OCI-M1 (cell line): ENCODE data around the gene TBK1.
"Not testable (repeated sequence)": the region's sequence is repeated elsewhere in the genome, so short reads cannot be mapped to it uniquely, and the experiment has no call there.

Experiments used
- DNase-seq: peaks from one replicate; lab custom pipeline; 2025; lab: John Stamatoyannopoulos, UW

Gene TBK1

DNA sequence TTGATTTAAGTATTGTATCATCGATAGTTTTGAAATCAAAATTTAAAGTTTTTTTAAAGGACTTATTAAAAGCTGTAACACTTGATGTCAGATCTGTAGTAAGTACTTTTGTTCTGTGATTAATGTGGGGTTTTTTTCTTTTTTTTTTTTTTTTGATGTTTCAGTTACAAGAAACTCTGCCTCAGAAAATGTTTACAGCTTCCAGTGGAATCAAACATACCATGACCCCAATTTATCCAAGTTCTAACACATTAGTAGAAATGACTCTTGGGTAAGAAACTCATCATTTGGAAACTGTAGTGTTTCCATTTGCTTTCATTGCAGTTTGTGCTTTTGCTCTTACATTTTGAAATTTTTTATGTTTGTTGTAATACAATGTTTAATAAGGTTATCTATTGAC is 45.6 kb downstream of the TBK1 start:
- DNase-seq, result no peak

DNA sequence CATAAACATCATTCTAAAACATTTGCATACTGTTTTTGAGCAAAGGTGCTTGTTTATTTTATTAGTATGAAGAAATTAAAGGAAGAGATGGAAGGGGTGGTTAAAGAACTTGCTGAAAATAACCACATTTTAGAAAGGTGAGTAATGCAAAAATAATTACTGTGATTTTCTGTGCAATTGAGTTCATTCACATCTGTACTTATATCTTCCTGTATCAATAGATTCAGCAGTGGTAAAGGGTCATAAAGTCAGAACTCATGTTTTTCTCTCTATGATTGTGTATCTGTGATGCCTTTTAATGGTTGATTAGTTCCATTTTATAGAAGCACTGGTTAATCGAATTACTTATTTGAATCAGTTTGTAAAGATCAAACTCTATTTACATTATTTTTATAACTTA is 46.0 kb downstream of the TBK1 start:
- no peak for DNase-seq

DNA sequence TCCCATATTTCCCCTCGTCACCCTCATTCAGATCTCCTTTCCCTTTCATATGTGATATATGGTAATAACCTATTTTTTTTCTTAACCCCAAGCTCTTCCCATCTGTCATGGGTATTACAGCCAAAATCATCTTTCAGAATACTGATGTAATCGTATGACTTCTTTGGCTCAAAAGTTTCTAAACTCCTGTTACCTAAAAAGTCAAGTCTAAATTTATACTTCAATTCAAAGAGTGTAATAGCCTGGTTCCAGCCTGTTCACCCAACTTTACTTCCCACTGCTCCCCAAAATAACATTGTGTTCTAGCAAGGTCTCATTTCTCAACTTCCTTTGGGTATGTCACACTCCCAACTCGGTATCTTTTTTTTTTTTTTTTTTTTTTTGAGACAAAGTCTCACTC is 48.5 kb downstream of the TBK1 start:
- no peak for DNase-seq

DNA sequence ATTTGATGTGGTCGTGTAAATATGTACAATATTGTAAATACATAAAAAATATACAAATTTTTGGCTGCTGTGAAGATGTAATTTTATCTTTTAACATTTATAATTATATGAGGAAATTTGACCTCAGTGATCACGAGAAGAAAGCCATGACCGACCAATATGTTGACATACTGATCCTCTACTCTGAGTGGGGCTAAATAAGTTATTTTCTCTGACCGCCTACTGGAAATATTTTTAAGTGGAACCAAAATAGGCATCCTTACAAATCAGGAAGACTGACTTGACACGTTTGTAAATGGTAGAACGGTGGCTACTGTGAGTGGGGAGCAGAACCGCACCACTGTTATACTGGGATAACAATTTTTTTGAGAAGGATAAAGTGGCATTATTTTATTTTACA is 49.6 kb downstream of the TBK1 start:
- no peak for DNase-seq

DNA sequence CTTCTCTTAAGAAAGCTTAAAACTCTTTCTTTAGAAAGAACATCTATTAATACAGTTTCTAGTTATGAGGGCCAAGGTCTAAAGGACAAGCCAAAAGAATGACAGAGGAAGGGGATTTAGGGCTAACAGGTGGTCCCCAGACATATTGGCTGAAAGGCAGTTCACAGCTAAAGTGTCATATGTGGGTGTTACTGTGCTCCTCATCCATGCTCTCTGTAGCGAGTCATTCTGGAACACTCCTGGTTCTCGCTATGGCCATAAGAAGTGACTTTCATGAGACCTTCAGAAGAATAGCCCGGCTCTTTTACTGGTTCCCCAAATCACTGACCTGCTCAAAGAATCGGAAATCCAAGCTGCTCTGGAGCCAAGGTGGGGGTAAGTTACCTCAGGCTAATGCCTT is 55.0 kb downstream of the TBK1 start:
- DNase-seq, result no peak

DNA sequence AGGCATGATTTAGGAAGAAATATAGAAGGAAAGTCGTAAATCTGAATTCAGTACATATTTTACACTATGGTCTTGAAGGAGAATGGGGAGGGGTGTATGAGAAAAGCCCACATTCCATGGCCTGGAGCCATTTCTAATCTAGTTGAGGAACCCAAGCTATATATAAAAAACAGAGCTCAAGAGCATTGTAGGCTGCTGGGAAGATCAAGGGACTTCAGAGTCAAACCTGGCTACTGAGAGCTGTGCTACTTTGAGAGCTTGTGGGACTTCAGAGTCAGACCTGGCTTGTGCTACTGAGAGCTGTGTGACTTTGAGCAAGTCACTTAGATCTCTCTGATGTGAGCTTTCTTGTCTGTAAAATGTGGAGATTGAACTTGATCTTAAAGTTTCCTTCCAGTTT is 58.7 kb downstream of the TBK1 start:
- no peak for DNase-seq

DNA sequence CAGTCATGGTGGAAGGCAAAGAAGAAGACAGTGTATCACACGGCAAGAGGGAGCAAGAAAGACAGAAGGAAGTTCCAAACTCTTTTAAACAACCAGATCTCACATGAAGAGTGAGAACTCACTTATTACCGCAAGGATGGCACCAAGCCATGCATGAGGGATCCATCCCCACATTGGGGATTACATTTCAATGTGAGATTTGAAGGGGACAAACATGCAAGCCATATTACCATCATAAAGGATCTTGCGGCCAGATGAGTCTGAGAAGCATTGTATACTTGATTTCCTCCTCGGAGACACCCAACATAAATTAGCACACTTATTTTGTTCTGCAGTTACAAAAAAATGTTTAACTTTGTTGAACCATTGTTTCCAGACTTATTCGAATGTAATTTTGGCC is 66.5 kb downstream of the TBK1 start:
- no peak for DNase-seq

DNA sequence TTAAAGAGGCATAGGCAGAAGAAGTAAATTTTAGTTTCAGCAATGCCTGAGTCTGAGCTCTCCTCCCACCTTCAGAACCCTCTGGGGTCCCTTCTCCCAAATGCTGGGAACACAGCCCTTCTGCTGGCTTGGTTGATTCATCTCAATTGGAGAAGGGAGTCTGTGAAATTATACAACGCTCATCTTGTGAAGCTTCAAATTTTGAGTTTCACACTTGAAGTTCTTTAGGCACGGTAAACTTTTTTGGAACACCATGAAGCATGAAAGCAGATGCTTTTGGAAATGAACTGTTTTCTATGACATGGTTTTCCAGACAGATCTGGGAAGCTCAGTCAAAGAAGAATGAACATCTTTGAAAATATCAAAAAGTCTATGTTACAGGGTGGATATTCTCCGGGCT is 69.9 kb downstream of the TBK1 start:
- no peak for DNase-seq

DNA sequence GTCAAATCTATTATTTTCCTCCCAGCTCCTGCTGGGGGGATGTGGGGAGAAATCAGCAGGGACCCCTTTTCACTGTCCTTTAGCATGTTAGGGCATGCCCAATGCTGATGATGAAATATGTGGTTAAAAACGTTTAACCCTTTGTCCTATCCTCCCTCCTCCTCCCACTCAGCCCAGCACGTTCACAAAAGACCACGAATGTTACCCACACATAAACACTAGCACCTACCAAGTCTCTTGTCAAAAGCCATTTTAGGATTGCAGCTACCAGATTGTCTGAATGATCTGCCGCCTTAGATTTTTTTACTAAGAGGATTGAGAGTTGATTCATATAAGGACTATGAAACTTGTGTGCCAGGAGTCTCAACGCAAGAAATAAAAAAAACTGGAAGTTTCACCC is 70.4 kb downstream of the TBK1 start:
- peak; percentile 69 for DNase-seq

DNA sequence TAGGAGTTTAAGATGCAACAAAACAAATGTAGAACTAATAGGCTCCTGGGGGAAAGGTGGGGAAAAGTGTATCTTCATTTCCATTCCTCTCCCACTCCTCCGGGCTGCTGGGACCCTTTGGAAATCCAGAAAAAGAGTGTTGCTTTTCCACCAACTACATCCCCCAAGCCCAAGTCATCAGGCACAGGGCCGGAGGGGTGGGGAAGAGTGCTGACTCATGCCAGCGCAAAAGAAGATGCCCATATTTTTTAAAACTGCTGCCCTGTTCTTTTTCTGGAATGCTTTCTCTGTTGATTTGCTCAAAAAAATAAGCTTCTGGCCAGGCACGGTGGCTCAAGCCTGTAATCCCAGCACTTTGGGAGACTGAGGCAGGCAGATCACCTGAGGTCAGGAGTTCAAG is 70.9 kb downstream of the TBK1 start:
- no peak for DNase-seq

DNA sequence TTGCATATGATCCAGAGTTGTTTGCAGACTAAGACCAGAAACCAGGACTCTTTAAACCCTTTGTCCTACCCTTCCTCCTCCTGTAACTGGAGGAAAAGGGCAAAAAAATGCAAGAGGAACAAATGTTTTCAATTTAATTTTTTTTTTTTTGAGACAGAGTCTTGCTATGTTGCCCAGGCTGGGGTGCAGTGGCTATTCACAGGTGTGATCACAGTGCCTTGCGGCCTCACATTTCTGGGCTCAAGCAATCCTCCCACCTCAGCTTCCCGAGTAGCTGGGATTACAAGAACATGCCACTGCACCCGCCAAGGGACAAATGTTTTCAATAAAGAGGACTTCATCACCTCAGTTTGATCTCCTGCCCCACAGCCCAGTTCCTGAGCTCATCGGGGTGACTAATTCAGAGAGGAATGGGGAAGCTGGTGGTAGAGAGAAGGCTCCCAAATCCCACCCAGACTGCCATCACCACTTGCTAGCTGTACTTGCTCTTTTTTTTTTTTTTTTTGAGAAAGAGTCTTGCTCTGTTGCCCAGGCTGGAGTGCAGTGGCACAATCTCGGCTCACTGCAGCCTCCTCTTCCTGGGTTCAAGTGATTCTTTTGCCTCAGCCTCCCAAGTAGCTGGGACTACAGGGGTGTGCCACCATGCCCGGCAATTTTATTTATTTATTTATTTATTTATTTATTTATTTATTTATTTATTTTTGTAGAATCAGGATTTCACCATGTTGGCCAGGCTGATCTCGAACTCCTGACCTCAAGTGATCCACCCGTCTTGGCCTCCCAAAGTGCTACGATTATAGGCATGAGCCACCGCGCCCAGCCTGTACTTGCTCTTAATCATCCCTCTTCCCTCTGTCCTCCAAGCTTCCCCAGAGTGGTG is 71.9 kb downstream of the TBK1 start:
- not testable (repeated sequence) for DNase-seq

DNA sequence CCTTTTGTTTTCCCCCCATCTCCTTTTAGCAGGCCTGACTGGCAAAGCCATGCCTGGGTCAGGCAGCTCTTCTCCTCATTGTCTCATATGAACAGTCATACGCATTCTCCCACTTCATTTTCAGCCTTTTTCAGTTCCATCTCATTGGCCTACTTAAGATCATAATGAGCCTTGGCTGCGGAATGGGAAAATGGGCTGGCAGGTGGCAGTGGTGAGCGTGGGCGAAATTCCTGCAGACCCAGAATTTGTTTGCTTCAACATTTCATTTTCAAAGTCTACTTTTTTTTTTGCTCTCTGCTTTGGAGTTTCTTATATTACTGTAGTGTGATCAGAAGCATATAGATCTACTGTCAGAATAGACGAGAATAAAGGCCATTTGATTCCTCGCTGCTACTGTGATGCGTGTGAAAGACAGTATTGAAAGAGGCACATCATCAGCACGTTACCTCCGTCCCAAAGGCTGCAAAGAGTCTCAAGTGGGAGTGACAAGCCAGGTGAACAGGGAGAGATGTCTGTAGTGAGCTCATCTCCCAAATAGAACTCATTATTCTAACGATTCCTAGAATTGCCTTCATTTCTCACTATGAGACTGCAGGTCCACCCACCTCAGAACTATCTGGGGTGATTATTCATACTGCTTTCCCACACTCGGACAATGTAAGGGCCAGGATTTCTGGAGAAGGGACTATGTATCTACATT is 73.7 kb downstream of the TBK1 start:
- no peak for DNase-seq

DNA sequence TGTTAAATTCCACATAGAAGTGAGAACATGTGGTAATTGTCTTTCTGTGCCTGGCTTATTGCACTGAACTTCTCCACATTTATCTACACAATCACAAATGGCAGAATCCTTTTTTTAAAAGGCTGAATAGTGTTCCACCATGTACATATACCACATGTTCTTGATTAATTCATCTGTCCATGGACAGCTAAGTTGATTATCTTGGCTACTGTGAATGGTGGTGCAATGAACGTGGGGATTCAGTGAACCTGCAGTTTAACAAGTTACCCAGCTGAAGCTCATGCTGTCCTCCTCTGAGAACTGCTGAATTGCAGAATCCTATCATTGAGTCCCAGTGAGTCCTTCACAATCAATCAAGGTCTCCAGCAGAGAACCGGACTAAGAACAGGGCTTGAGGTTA is 74.9 kb downstream of the TBK1 start:
- DNase-seq, result no peak

DNA sequence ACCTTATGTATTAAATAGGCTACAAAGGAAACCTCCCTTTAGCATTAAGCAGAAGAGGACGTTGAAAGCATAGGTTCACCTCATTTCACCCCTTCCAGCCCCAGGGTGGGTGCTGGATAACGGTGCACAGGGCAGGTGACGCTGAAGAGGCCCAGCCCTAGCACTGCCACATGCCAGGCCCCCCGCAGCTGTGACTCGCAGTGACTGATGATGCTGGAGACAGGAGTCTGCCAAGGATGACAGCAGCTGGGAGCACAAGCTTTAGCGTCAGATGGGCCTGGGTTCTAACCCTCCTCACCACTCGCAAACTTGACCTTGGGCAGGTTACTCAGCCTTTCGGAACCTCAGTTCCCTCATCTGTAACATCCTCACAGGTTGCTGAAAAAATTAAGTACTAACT is 76.7 kb downstream of the TBK1 start:
- DNase-seq, result no peak

DNA sequence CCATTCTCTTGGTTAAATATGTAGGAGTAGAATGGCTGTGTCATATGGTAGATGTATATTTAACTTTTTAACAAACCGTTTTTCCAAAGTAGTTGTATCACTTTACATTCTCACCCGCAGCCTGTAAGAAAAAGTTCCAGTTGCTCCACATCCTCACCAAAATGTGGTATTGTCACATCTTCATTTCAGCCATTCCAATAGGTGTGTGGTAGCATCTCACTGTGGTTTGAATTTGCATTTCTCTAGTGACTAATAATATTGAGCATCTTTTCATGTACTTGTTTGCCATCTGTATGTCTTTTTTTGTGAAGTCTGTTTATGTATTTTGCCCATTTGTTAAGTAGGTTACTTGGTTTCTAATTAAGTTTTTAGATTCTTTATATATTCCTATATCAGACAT is 78.6 kb downstream of the TBK1 start:
- no peak for DNase-seq

DNA sequence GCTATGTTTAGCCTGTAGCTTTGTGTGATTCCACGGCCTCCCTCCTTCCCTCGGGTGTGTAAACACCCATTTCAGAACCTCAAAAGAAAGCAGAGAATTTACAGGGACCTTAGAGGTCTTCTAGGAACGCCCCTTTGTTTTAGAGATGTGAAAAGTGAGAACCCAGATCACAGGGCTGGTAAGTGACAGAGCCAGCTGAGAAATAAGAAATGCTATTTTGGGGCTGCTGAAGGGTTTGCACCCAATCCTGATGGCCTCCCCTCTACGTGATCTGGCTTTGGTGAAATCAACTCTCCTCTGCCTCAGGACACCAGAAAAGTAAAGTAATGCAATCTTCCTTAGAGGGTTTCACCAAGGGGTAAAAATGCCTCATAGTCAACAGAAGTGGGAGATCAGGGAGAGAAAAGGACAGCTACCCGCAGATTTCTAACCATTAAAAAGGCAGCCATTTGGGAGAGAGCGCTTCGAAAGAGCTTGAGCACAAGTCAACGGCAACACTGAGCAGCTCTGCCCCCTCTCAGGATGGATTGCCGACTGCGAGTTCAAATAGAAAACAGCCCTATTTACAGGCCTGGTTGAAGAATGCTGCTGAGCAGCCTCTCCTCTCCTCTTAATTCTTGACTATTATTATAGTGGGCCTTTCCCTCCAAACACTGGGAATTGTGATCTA is 79.9 kb downstream of the TBK1 start:
- DNase-seq, result no peak

DNA sequence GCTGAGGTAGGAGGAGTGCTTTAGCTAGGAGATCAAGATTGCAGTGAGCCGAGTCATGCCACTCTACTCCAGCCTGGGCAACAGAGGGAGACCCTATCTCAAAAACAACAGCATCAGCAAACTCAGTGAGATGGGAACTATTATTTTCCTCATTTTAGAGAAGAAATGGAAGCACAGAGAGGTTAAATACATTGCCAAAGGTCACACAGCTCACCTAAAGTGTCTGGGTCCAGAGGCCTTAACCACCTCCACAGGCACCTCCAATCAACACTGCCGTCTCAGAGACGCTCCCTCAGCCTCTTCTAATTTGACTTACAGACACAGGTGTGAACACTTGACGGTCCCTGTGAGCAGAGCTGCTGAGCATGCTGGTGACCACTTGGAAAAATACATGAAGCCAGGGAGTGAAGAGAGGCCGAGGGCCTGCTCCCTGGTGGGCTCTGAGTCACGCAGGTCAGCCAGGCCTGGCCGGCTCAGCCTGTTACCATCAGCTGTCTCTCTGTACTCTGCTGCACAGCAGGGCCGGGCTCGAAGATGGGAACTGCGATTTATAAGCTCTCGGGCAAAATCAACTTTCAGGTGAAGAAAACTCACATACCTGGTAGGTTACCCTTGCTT is 80.9 kb downstream of the TBK1 start:
- DNase-seq, result no peak

DNA sequence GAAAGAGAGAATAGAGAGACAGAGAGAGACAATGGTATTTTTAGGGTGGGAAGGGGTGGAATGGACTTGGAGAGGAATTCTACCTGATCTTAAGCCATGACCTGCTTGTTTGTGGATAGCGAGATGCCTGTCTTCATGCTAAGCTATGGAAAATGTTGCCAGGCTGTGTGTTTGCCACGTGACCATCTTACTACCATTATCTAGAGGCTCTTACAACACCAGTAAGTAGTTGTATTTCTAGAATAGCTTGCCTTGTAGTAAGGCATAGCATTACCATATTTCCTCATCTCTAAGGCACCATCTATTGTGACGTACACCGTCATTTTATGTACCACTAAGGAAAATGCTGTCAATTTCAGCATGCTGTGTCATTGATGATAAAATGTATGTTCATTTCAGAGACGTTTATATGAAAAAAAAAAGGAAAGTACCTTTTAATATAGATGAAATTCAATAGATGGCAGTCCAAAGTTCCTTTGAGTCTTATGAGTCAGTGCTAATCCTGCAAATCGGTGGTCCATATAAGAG is 82.8 kb downstream of the TBK1 start:
- no peak for DNase-seq

DNA sequence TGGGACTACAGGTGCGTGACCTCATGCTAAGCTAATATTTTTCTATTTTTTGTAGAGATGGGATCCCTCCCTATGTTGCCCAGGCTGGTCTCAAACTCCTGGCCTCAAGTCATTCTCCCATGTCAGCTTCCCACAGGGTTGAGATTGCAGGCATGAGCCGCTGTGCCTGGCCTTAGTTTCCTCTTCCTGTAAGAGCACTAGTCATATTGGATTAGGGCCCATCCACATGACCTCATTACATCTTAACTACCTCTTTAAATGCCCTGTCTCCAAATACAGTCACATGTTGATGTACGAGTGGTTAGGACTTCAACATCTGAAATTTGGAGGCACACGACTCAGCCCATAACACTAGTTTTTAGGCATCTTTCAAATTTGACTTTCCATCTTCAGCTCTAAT is 86.2 kb downstream of the TBK1 start:
- DNase-seq, result no peak

DNA sequence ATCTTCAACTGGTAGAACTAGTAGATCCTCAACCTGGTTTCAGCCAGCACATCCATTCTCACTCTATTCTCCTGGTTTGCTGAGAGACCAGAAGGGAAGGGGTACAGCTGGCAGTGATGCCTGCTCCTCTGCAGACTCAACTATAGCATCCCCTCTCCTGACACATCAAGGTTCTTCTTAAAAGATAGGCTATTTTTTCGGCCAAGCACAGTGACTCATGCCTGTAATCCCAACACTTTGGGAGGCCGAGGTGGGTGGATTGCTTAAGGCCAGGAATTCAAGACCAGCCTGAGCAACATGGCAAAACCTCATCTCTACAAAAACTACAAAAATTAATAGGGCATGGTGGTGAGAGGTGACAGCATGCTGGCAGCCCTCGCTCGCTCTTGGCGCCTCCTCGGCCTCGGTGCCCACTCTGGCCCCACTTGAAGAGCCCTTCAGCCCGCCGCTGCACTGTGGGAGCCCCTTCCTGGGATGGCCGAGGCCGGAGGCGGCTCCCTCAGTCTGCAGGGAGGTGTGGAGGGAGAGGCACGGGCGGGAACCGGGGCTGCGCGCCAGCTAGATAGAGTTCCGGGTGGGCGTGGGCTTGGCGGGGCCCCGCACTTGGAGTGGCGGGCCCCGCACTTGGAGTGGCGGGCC is 90.6 kb downstream of the TBK1 start:
- not testable (repeated sequence) for DNase-seq

DNA sequence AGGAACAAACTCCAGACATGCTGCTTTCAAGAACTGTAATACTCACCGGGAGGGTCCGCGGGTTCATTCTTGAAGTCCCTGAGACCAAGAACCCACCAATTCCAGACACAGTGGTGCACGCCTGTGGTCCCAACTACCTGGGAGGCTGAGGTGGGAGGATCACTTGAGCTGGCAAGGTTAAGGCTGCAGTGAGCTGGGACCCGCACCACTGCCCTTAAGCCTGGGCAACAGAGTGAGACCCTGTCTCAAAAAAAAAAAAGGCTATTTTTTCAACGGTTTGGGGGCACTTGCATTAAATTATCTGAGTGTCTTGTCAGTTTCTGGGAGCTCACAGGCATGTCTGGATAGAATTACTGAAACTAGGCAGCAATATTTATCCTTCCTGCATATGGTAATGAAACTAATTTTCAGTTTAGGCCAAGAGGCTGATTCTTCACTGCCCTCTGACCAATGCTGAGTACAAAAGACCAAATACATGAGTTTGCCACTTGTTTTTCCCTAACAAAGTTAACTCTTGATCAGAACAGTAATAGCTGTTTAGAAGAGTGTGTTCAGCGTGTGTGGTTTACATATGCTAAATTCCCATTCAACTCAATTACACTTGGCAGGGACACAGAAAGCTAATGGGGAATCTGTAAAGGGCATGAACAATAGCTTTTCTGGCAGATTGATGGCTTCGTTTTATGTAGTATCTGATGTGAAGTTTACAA is 92.6 kb downstream of the TBK1 start:
- DNase-seq, result no peak
